SJCRH30 (cell line): ENCODE measurements around the gene C1orf159. TPM values are rescaled to one million over a fixed set of nuclear protein-coding genes. Genes with fewer than 3 reads are reported as not detected.
A peak's percentile ranks its signal among the peaks of the same experiment; 100 is the strongest.

ENCODE experiments used
- DNase-seq, 2 experiments: peaks; one replicate each; pipeline ENCODE4 v3.0.0-alpha.2; 2015 to 2020
- H3K27ac ChIP-seq: fragments of 250-450 bp; sonication (Bioruptor Pico); 2 replicates; pipeline ENCODE4 v1.5.1; 2020; ENCODE audit warnings: mild to moderate bottlenecking, moderate library complexity
- H3K27me3 ChIP-seq: fragments of 250-450 bp; sonication (Bioruptor Pico); 2 replicates; pipeline ENCODE4 v1.5.1; 2020; ENCODE audit warnings: mild to moderate bottlenecking, moderate library complexity
- H3K36me3 ChIP-seq: fragments of 250-450 bp; sonication (Bioruptor Pico); 2 replicates; pipeline ENCODE4 v1.5.1; 2020; ENCODE audit warnings: mild to moderate bottlenecking, moderate library complexity
- H3K4me1 ChIP-seq: fragments of 250-450 bp; sonication (Bioruptor Pico); 2 replicates; pipeline ENCODE4 v1.5.1; 2020; ENCODE audit warnings: mild to moderate bottlenecking, moderate library complexity
- H3K4me3 ChIP-seq: fragments of 250-450 bp; sonication (Bioruptor Pico); 2 replicates; pipeline ENCODE4 v1.5.1; 2020; ENCODE audit warnings: mild to moderate bottlenecking, moderate library complexity
- H3K9me3 ChIP-seq: fragments of 250-450 bp; sonication (Bioruptor Pico); replicated peaks from 2 replicates; pipeline ENCODE4 v1.5.1; 2020; ENCODE audit warnings: mild to moderate bottlenecking, moderate library complexity
- total RNA-seq: library from RNA; depleted of rRNA; stranded (reverse); fragments of >200 nt; shearing (Covaris generic); gene quantifications from 2 replicates; pipeline ENCODE4 v1.2.3, GENCODE V29; 2014

The C1orf159 gene
- total RNA-seq, 1 experiment from 2014 or later, result 20.8 TPM

DNA sequence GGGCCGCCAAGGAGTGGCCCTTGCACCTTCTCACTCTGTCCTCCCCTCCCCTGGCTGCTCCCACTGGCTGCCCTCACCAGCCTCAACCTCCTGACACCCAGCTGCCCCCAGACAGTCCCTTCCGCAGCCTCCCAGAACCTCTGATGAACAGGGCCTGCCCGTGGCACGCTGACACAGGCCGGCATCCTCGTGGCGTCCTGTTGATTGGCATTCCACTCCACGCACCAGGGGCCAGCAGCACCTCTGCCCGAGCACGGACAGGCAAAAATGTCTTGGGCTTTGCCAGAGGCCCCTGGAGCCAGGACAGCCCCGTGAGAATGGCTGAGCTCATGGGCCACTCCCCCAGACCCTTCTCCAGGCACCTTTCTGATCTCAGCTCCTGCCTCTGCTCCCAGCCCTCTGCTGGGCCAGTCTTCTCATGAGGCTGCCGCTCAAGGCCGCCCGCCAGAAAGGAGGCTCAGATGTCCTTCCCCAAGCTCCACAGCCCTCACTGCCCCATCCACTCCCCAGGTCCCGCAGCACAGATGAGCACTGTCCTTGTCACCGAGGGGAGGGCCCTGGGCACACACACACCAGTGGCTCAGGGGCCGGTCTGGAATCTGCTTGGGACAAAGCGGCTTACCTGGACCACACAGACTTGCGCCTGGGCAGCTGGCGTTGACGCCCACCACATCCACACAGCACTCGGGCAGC is 26.0 kb downstream of the C1orf159 start:
- Histone ChIP-seq H3K36me3 (no peaks in the 10 kb centered on the region), H3K4me1 (no peaks in the 10 kb centered on the region)

DNA sequence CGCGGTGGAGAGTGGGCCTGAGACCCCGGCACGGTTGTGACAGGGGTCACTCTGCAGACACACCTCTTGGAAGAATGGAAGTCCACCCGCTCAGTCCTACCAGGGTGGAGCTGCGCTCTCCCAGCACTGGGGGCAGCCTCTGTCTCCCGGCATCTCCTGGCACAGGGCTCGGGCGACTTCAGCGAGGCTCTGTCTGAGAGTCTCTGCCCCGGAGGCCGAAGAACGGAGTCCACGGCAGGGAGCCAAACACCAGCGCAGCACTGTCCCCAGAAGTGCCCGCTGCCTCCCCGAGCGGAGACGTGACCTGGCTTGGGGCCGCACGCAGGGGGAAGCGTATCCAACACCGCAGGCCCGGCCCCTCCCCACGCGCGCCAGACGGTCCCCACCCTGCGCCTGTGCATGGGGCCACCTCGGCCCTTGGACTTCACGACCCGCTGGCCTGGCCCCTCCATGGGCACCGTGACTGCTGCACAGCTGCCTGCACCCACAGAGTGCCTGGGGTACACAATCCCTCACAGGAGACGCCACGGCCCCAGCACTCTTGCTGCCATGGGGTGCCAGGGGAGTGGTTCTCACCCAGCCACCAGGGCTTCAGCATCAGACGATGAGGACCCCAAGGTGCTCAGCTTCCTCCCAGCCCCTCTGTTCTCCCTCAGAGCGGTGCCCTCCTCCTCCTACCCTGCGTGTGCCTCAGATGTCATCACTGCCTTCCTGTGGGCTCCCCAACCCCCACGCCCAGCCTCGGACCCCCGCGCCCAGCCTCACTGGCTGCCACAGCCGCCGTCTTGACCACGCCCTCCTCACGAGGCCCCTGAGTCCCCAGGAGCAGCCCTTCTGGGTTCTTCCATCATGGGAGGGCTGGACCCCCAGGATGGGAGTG is 26.8 kb downstream of the C1orf159 start:
- H3K27me3 ChIP-seq, result no peaks in the 10 kb centered on the region
- no peaks in the 10 kb centered on the region for H3K36me3 ChIP-seq
- no peaks in the 10 kb centered on the region for H3K4me1 ChIP-seq
- H3K4me3 ChIP-seq, result no peak overlapping the region
- H3K27ac ChIP-seq, result no peak overlapping the region
- DNase-seq, result no peak
- H3K9me3 ChIP-seq, result no peaks in the 10 kb centered on the region

More for the DNA sequence above, 26.0 kb downstream of the C1orf159 start:
- no peak overlapping the region for H3K4me3 ChIP-seq
- H3K27me3 ChIP-seq, result no peaks in the 10 kb centered on the region
- no peak for DNase-seq
- H3K27ac ChIP-seq, result no peak overlapping the region
- H3K9me3 ChIP-seq, result no peaks in the 10 kb centered on the region

DNA sequence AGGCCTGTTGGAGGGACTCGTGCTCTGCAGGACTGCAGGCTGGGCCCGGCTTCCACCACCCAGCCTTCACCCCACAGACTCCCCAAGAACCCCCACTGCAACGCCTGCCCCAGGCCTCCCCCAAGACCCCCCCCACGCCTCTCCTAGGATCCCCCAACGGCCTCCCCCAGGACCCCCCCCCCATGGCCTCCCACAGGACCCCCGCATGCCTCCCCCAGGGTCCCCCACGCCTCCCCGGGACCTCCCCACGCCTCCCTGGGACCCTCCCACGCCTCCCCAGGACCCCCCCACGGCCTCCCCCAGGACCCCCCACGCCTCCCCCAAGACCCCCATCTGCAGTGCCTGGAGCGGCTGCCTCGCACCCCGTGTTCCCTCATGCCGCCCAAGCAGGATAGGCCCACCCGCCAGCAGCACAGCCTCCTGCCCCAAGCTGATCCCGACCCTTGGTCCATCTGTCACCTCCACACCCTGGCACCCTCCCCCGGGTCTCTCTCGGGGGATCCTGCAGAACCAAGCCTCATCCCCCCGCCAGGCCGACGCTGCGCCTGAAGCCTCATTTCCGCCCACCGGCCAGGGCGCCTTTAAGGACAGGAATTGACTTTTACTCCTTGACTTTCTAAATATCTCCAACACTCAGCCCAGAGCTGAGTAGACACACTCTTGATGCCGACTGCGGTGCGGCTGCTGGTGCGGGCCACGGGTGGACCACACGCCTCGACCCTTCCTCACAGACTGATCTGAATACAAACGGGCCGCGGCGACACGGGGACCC is 27.7 kb downstream of the C1orf159 start:
- Histone ChIP-seq H3K36me3 (no peaks in the 10 kb centered on the region), H3K27ac (no peak overlapping the region), H3K4me1 (no peaks in the 10 kb centered on the region), H3K4me3 (no peak overlapping the region), H3K9me3 (no peaks in the 10 kb centered on the region), H3K27me3 (no peaks in the 10 kb centered on the region)
- no peak for DNase-seq

DNA sequence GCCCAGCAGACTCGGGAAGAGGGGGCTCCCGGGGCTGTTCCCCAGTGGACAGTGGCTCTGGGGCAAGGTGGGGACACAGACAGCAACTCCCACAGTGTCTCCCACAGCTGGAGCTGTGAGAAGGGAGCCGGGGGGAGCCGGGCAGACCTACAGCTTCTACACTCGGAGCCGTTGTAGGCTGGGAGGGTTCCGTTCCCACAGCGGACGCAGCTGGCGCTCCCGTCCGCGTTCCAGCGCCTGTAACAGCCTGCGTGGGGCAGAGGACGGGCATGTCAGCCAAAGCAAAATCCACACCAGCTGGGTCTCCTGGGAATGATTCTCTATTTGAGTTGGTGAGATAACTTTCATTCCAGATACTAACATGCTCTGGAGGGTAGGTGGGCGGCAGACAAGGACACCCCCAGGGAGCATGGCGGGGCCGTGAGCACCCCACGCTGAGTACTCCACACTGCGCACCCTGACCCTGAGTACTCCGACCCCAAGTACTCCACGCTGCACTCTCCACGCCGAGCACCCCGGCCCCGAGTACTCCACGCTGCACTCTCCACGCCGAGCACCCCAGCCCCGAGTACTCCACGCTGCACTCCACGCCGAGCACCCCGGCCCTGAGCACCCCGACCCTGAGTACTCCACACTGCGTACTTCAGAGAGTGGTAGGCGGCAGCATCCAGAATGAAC is 28.4 kb downstream of the C1orf159 start:
- H3K4me3 ChIP-seq, result no peak overlapping the region
- DNase-seq, result no peak
- H3K4me1 ChIP-seq, result no peaks in the 10 kb centered on the region
- no peak overlapping the region for H3K27ac ChIP-seq
- H3K9me3 ChIP-seq, result no peaks in the 10 kb centered on the region
- no peaks in the 10 kb centered on the region for H3K27me3 ChIP-seq
- no peaks in the 10 kb centered on the region for H3K36me3 ChIP-seq

DNA sequence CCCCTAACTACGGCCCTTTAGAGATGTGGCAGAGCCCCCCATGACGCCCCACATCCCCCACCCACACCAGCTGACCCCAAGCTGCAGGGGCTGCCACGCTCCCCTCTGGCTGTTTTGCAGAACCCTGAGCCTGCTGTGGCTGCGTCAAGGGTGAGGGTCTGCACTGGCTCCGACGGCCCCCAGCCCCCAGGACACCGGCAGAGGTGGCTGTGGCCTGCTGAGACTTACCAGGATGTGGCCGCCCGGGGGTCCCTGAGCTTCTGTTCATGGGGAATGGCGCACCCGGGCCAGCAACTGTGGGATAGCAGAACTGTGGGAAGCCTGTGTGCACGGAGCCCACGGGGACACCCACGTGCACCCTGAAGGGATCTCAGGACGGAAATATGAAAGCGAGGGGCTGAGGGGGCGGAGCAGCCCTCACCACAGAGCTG is 29.0 kb downstream of the C1orf159 start:
- Histone ChIP-seq H3K9me3 (no peaks in the 10 kb centered on the region), H3K27me3 (no peaks in the 10 kb centered on the region), H3K4me1 (no peaks in the 10 kb centered on the region), H3K36me3 (no peaks in the 10 kb centered on the region), H3K4me3 (no peak overlapping the region), H3K27ac (no peak overlapping the region)
- no peak for DNase-seq

DNA sequence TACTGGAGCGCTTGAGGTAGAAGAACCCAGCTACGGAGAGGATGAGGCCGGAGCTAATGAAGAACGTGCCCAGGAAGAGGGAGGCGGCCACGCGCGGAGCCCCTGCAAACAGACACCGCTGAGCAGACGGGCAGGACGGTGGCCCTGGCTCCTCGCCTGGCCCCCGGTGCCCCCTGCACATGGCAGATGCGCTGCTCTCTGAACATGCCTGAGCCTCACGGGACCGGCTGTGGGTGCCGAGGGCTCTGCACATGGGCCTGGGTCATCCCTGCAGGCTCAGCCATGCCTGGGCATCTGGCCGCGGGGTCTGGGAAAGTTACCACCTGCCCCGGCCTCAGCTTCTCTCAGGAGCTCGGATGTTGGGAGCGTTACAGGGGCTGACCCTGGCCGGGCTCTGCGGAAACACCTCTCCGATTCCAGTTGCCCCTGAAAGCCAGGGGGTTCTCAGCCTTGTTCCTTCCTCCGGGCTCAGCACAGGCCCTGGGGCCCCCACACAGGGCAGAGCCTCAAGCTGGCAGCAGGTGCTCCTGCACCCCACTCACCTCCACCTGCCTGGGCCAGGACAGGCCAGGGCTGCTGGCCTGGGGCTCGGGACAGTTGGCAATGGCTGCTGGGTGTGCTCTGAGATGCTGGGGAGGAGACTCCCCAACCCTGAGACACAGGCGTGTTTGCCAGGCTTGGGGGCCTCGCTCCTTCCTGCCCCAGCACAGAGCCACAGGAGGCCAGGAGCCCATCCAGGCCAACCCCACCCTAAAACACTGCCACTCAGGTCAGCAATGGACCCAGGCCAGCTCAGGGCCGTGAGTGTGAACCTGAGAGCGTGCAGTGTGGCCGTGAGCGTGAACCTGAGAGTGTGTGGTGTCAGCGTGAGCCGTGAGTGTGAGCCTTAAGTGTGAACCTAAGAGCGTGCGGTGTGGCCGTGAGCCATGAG is 29.7 kb downstream of the C1orf159 start:
- H3K36me3 ChIP-seq, result no peaks in the 10 kb centered on the region
- no peak overlapping the region for H3K27ac ChIP-seq
- H3K9me3 ChIP-seq, result no peaks in the 10 kb centered on the region
- no peaks in the 10 kb centered on the region for H3K4me1 ChIP-seq
- no peaks in the 10 kb centered on the region for H3K27me3 ChIP-seq
- no peak for DNase-seq
- no peak overlapping the region for H3K4me3 ChIP-seq

DNA sequence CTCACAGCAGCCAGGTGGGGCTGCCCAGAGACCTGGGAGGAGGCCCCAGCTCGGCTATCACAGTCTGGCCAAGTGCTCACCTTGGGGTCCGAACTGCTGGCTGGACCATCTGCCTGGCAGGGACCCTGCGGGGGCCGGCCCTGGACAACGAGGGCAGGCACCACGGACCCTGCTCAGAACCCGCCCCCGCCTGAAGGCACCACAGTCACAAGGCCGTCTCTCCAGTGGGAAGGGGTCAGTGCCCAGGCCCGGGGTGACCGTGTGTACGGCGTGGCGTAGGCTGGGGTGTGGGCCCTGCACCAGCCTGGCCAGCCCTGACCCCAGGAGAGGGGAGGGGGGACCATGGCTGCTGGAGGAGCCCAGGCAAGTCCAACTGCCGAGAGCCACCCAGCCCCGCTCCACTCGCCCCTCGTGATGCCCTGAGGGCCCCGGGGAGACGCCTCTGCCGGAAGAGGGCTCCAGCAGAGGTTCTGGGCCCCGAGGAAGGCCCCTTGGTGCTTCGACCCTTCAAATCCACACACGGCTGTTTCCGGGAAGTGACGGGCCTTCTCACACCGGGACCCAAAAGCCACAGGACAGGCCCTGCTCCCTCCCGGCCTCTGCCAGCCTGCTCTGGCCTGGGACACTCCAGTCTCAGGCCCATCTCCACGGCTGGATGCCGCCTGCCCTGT is 30.6 kb downstream of the C1orf159 start:
- no peaks in the 10 kb centered on the region for H3K4me1 ChIP-seq
- H3K27ac ChIP-seq, result no peak overlapping the region
- DNase-seq, result no peak
- no peaks in the 10 kb centered on the region for H3K36me3 ChIP-seq
- no peaks in the 10 kb centered on the region for H3K27me3 ChIP-seq
- no peak overlapping the region for H3K4me3 ChIP-seq
- no peaks in the 10 kb centered on the region for H3K9me3 ChIP-seq

DNA sequence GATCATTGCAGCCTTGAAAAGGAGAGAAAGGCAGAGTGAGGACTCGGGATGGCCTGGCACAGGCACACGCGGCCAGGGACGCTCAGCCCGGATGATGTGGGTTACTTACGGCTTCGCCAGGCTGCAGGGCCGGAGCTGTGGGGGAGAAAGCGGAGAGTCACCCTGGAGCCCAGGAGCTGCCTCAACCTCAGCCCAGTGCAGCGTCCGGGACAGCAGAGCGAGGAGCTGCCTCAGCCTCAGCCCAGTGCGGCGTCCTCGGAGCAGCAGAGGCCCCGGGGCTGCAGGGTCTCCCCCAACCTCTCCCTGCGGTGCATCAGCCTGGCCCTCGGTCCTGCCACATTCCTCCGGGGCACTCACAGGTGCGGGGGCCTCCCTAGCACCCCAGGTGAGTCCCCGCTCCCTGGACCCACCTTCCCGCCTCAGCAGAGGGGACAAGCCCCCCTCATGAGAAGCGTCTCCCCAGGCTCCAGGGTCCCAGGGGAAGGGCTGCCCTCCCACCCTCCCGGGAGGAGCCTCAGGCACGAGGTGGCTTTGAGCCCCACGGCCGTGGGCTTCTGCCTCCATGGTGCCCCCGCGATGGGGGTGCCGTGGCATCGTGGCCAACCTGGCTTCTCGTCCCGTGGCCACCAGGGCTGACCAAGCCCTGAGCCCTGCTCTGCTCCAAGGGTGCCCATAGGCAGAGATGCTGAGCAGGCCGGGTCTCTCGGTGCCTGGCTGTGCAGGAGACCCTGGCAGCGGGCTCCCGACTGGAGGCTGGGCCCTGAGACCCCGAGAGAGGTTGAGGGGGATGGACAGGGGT is 31.3 kb downstream of the C1orf159 start:
- DNase-seq, result peak in 1 of 2 experiments; percentile 6

DNA sequence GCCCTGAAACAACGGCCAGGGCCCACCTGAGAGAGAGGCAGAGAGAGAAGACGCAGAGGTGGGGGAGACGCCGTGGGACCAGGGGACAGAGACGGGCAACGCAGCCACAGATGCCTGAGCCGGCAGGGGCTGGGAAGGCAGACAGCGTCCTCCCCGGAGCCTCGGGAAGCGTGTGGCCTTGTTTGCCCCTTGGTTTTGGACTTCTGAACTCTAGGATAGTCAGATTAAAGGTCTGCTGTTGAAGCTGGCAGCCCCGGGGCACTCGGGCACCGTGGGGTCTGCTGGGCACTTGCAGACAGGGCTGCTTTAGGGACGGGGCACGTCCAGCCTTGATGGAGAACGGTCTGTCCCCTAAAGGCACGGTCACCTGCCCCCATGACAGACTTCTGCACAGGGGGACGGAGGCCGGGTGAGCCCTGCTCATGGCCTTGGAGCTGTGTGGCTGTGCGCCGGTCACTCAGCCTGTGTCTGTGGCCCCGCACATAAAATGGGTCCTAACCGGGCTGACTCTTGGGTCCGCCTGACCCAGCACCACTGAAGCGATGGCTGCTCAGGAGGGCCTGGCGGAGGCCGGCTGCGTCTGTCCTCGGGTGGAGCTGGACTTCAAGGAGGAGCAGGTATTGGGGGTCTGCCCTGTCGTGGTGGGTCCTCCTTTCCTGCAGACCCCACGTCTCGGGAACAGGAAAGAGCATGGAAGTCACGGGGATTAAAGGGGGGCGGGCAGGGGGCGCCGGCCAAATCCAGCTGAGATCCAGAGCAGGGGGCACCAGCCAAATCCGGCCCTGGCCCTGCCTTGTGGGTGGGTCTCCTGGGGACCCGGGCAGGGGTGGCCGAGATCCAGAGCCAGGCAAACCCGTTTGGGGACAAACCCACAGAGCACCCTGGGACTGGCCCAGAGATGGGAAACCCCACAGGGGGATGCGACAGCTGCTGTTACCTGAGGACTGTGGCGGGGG is 32.2 kb downstream of the C1orf159 start:
- Histone ChIP-seq H3K36me3 (no peaks in the 10 kb centered on the region), H3K27me3 (no peaks in the 10 kb centered on the region), H3K4me3 (no peak overlapping the region), H3K4me1 (no peaks in the 10 kb centered on the region), H3K27ac (no peak overlapping the region), H3K9me3 (no peaks in the 10 kb centered on the region)
- DNase-seq, result no peak

More for the DNA sequence above, 31.3 kb downstream of the C1orf159 start:
- no peaks in the 10 kb centered on the region for H3K9me3 ChIP-seq
- H3K4me1 ChIP-seq, result no peaks in the 10 kb centered on the region
- no peaks in the 10 kb centered on the region for H3K36me3 ChIP-seq
- H3K4me3 ChIP-seq, result no peak overlapping the region
- H3K27me3 ChIP-seq, result no peaks in the 10 kb centered on the region
- H3K27ac ChIP-seq, result no peak overlapping the region

DNA sequence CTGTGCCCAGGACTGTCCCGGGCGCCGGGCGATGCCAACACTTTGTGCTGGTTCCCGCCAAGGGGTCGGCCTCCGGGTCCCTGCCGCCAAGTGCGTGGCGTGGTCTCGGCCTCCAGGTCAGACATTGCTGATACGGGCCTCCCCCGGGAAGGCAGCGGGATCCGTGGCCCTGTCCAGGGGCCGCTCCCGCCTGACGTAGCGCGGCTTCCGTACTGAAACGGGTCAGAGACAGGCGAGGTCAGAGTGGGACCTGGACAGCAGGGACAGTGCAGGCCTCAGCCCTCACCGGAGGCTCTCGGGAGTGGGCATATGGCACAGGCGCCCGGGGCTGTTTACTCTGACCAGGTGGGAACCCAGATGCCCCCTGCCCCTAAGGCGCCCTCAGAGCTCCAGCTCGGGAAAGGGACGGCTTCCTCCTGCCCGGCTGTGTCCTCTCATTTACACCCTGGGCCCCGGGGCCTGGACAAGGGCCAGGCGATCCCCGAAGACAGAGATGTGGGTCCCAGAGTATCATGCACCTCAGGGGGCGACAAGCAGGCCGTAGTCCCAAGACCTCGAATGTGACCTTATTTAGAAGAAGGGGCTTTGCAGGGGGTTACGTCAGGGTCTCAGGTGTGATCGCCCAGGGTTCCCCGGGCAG is 33.0 kb downstream of the C1orf159 start:
- DNase-seq, result peak in 1 of 2 experiments; percentile 8
- H3K36me3 ChIP-seq, result no peaks in the 10 kb centered on the region
- no peak overlapping the region for H3K27ac ChIP-seq
- H3K9me3 ChIP-seq, result no peaks in the 10 kb centered on the region
- H3K4me3 ChIP-seq, result no peak overlapping the region
- H3K27me3 ChIP-seq, result no peaks in the 10 kb centered on the region
- H3K4me1 ChIP-seq, result no peaks in the 10 kb centered on the region

DNA sequence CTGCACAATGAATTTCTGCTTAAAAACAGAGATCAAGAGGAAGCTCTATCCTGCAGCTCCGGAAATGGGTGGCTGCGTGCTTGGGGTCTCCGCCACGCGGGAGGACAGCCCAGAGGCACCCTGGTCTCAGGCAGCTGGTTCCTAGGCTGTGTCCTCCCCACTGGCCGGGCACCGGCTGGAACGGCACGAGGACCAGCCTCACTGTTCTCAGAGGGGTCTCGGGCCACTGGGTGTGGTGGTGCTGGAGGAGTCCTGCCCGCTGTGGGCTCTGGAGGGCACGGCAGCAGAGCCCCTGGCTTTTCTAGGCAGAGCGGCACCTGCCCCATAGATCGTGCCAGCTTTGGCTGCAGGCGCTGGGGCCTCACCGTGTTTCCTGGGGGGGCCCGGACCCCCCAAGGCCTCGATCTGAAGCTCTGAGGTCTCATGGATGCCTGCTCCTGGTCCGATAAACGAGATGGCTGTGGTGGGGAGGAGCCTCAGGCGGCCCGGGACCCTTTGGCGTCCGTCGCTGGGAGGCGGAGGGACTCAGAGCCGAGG is 33.6 kb downstream of the C1orf159 start:
- H3K36me3 ChIP-seq, result no peaks in the 10 kb centered on the region
- no peaks in the 10 kb centered on the region for H3K9me3 ChIP-seq
- DNase-seq, result peak in 1 of 2 experiments; percentile 7
- no peaks in the 10 kb centered on the region for H3K27me3 ChIP-seq
- no peak overlapping the region for H3K27ac ChIP-seq
- no peak overlapping the region for H3K4me3 ChIP-seq
- no peaks in the 10 kb centered on the region for H3K4me1 ChIP-seq
